Osteocyte (in vitro differentiated cells): ENCODE measurements around the gene AMBN. TPM values are rescaled to one million over a fixed set of nuclear protein-coding genes. Genes with fewer than 3 reads are reported as not detected.

Experiments used
- DNase-seq: peaks from one replicate; pipeline ENCODE4 v3.0.0; 2021; ENCODE audit warnings: mixed read lengths; ENCODE audit not compliant: unreplicated experiment; ENCODE audit errors: extremely low spot score
- H3K27ac Mint-ChIP-seq: one replicate; pipeline ENCODE4 v1.8.0; 2021; ENCODE audit warnings: mild to moderate bottlenecking, mixed read lengths; ENCODE audit not compliant: unreplicated experiment
- H3K27me3 Mint-ChIP-seq: one replicate; pipeline ENCODE4 v1.8.0; 2021; ENCODE audit warnings: mixed read lengths; ENCODE audit not compliant: unreplicated experiment
- H3K36me3 Mint-ChIP-seq: one replicate; pipeline ENCODE4 v1.8.0; 2021; ENCODE audit warnings: mixed read lengths; ENCODE audit not compliant: unreplicated experiment
- H3K4me1 Mint-ChIP-seq: one replicate; pipeline ENCODE4 v1.8.0; 2021; ENCODE audit warnings: mixed read lengths; ENCODE audit not compliant: unreplicated experiment
- H3K4me3 Mint-ChIP-seq: one replicate; pipeline ENCODE4 v1.8.0; 2021; ENCODE audit warnings: mild to moderate bottlenecking, moderate library complexity, mixed read lengths; ENCODE audit not compliant: unreplicated experiment
- H3K9me3 Mint-ChIP-seq: one replicate; pipeline ENCODE4 v1.8.0; 2021; ENCODE audit warnings: mixed read lengths; ENCODE audit not compliant: unreplicated experiment
- CTCF ChIP-seq: fragments of 200-600 bp; sonication (generic); IDR thresholded peaks from 2 replicates; pipeline ENCODE4 v1.5.0; 2021; ENCODE audit warnings: antibody characterized with exemption, mild to moderate bottlenecking, moderate library complexity
- total RNA-seq: library from RNA; stranded (reverse); gene quantifications from 2 replicates; pipeline ENCODE4 v1.2.1, GENCODE V29; 2021

AMBN gene
- total RNA-seq, 1 donor from 2014 or later, result not detected

- H3K27ac Mint-ChIP-seq, result no peak overlapping the region
- no peaks in the 10 kb centered on the region for H3K9me3 Mint-ChIP-seq
- no peaks in the 10 kb centered on the region for H3K4me1 Mint-ChIP-seq
- no peak for TF ChIP-seq CTCF
- H3K36me3 Mint-ChIP-seq, result no peaks in the 10 kb centered on the region
- peaks cover 15% of the 10 kb centered on the region for H3K27me3 Mint-ChIP-seq
- DNase-seq, result no peak
- no peak overlapping the region for H3K4me3 Mint-ChIP-seq
Measured at GRCh38 chr4:70577220-70577927, 14.7 kb upstream of the AMBN start.

GRCh38 chr4:70581980-70582379, 10.1 kb upstream of the AMBN start:
- no peak for DNase-seq
- Mint-ChIP-seq H3K4me3 (no peak overlapping the region), H3K4me1 (no peaks in the 10 kb centered on the region), H3K27me3 (peaks cover 21% of the 10 kb centered on the region), H3K9me3 (no peaks in the 10 kb centered on the region), H3K36me3 (no peaks in the 10 kb centered on the region), H3K27ac (no peak overlapping the region)
- TF ChIP-seq CTCF, result no peak

- Mint-ChIP-seq H3K9me3 (no peaks in the 10 kb centered on the region), H3K27ac (no peak overlapping the region), H3K4me1 (no peaks in the 10 kb centered on the region), H3K36me3 (no peaks in the 10 kb centered on the region), H3K4me3 (no peak overlapping the region), H3K27me3 (peaks cover 26% of the 10 kb centered on the region)
- no peak for DNase-seq
- TF ChIP-seq CTCF, result no peak
Measured at GRCh38 chr4:70583952-70584834, 7.9 kb upstream of the AMBN start.

DNA sequence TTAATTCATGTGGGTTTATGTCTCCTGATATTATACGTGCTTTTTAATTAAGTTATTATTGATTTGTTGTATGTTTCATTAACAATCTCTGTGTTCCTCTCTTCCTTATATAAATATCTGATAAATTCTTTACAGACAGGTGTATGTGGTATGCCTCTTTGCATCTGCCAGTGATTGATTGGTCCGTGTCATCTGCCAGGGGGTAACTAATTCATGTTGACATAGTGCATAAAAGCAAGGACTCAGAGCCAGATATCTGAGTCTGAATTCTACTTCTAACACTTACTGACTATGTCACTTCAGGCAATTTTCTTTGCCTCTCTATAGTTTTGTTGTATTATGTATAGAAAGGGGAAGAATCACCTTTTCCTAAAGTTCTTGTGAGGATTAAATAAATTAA, 5.2 kb upstream of the AMBN start:
- no peaks in the 10 kb centered on the region for H3K36me3 Mint-ChIP-seq
- H3K4me3 Mint-ChIP-seq, result no peak overlapping the region
- no peak overlapping the region for H3K27ac Mint-ChIP-seq
- no peaks in the 10 kb centered on the region for H3K4me1 Mint-ChIP-seq
- no peak for TF ChIP-seq CTCF
- DNase-seq, result no peak
- no peaks in the 10 kb centered on the region for H3K9me3 Mint-ChIP-seq
- H3K27me3 Mint-ChIP-seq, result peaks cover 34% of the 10 kb centered on the region

- no peak overlapping the region for H3K4me3 Mint-ChIP-seq
- H3K27me3 Mint-ChIP-seq, result peaks cover 36% of the 10 kb centered on the region
- H3K36me3 Mint-ChIP-seq, result no peaks in the 10 kb centered on the region
- H3K27ac Mint-ChIP-seq, result no peak overlapping the region
- no peak for DNase-seq
- no peaks in the 10 kb centered on the region for H3K4me1 Mint-ChIP-seq
- no peaks in the 10 kb centered on the region for H3K9me3 Mint-ChIP-seq
- TF ChIP-seq CTCF, result no peak
Measured at GRCh38 chr4:70589785-70590184, 2.3 kb upstream of the AMBN start.
